ENCODE measurements around the gene STAB1. TPM values are rescaled to one million over a fixed set of nuclear protein-coding genes. Genes with fewer than 3 reads are reported as not detected.

Gene STAB1
- total and polyA plus RNA-seq, 7 experiments from 2014 or later: 0.27 to 122 (median 26.1) TPM; not detected in 2

DNA sequence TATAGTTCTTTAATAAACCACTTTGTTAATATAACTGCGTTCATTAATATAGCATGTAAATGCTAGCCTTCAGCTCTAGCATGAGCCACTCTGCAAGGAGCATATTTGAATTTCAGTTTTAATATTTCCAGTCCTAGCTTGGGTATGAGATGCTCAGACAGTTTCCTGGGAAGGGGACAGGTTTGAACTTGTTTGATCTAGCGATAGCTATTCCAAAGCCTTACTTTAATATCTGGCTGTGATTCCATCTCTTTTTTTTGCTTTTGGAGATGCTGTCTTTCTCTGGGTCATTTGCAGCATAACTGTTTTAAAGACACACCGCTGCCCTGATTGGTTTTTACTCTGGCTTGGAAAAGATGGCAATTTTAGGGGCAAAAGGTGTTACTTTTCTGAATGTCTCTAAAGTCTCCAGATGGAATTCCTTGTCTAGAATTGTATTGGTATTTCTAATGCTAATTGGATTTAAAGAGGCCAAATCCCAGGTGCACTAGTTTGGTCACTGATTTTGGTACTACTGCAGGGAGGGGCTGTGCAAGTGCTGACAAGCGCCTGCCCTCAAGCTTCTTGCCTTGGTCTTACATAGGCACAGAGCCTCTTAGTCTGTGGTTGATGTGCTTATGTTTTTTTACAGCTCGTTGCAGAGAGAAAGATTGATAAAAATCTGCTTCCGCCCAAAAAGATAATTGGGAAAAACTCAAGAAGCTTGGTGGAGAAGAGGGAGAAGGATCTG is 36.9 kb upstream of the STAB1 start:
- ATAC-seq (no peak), DNase-seq (no peak)
- Histone ChIP-seq H3K27me3 (ENCODE audit: control insufficient read depth in 2 of 2, insufficient read depth in 2 of 2, low read length in 2 of 2) (no peaks in the 10 kb centered on the region), H3K27ac (ENCODE audit: low read depth, low read length) (no peak overlapping the region), H3K4me1 (ENCODE audit: control insufficient read depth in 2 of 2, insufficient read depth in 2 of 2, low read length in 2 of 2) (peaks cover 18 to 23% of the 10 kb centered on the region in 2 donors), H3K9me3 (ENCODE audit: control insufficient read depth in 2 of 3, low read length in 3 of 3) (no peaks in the 10 kb centered on the region), H3K4me3 (ENCODE audit: low read length) (no peak overlapping the region), H3K36me3 (ENCODE audit: control insufficient read depth in 2 of 3, insufficient read depth in 3 of 3, low read length in 3 of 3) (peaks cover 11 to 53% (median 13%) of the 10 kb centered on the region in 3 experiments)
- CTCF ChIA-PET: interaction anchor here (1.1 kb wide), 1 partner anchor 10 kb away, joined by 3 read pairs; no protein-coding TSS in a partner anchor
- H3K27ac Mint-ChIP-seq: peak overlapping the region in 6 of 9 donors; percentile 1 to 99 (median 36)
- peaks cover 0 to 24% (median 5%) of the 10 kb centered on the region in 5 donors for H3K36me3 Mint-ChIP-seq
- H3K9me3 Mint-ChIP-seq: no peaks in the 10 kb centered on the region
- H3K4me1 Mint-ChIP-seq: peaks cover 29 to 57% (median 53%) of the 10 kb centered on the region in 7 donors
- no peaks in the 10 kb centered on the region for H3K27me3 Mint-ChIP-seq
- POLR2A ChIA-PET: interaction anchor here (1.5 kb wide), 1 partner anchor 78 kb away, joined by 4 read pairs; the partner anchor contains the start of gene UQCC5
- intact Hi-C loops (cut with micrococcal nuclease): loop anchor here (5.0 to 10.0 kb wide), 2 partner anchors 227 to 229 kb away; partner anchors contain the start of genes GNL3 (in 2 of the 2) and PBRM1 (in 2 of the 2)
- peak overlapping the region in 6 of 10 donors; percentile 7 to 96 (median 42) for H3K4me3 Mint-ChIP-seq

DNA sequence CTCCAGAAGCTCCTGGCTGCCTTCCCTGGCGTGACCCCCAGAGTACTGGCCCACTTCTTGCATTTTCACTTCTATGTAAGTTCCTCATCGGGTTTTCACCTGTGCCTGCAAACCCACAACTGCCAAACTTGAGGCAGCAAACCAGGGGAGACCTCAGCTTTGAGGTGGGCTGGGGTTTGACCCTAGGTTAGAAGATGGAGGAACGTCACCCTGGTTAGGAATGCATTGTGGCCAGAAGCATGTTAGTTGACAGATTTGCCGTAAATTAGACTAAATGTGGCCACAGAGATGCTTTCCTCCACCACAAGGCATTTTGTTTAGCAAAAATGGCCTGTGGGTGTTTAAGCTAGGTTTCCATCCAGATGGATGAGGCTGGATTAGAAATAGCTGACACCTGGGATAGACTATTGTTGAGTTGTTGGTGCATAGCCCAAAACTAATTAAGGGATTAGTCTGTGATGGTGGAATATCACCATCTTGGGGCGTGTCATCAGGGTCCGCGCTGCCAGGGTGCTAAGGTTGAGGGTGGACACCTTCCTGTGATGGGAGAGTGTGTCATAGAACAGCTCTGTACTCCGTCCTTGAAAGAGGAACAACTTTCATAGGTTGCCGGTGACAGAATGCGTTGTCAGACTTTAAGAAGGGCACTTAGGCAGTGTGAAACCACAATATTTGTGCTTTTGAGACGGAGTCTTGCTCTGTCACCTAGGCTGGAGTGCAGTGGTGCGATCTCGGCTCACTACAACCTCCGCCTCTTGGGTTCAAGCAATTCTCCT is 36.2 kb upstream of the STAB1 start:
- intact Hi-C loops (cut with micrococcal nuclease): loop anchor here (5.0 to 10.0 kb wide), 2 partner anchors 226 to 228 kb away; partner anchors contain the start of genes GNL3 (in 2 of the 2) and PBRM1 (in 2 of the 2)
- no peak for DNase-seq

DNA sequence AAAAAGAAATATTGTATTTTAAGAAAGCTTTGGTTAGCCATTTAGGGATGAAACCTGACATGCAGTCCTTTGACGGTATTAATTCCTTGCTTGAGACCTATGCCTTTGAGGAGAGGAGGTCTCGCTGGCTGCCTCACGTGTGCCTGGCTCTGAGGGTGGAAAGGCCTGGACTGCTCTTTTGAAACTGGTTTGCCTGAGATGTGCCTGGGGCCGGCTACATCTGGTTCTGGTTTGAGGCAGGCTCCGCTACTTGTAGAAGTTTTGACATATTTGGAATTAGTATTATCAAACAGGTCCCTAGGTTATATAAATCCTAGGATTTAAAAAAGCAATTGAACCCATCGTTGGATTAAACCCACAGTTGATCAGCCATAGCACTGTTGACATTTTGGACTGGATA is 33.3 kb upstream of the STAB1 start:
- H3K4me3 ChIP-seq (ENCODE audit: low read length): no peak overlapping the region
- peaks cover 15 to 35% (median 24%) of the 10 kb centered on the region in 7 donors for H3K4me1 Mint-ChIP-seq
- peaks cover under 1 to 3% of the 10 kb centered on the region in 2 donors for H3K4me1 ChIP-seq (ENCODE audit: control insufficient read depth in 2 of 2, insufficient read depth in 2 of 2, low read length in 2 of 2)
- CTCF ChIA-PET: interaction anchor here (1.3 kb wide), 1 partner anchor 10 kb away, joined by 3 read pairs; no protein-coding TSS in a partner anchor
- ATAC-seq: no peak
- no peaks in the 10 kb centered on the region for H3K9me3 Mint-ChIP-seq
- H3K36me3 ChIP-seq (ENCODE audit: control insufficient read depth in 2 of 3, insufficient read depth in 3 of 3, low read length in 3 of 3): peaks cover 11 to 67% (median 13%) of the 10 kb centered on the region in 3 experiments
- H3K9me3 ChIP-seq (ENCODE audit: control insufficient read depth in 2 of 3, low read length in 3 of 3): no peaks in the 10 kb centered on the region
- peaks cover 0 to 30% (median 6%) of the 10 kb centered on the region in 5 donors for H3K36me3 Mint-ChIP-seq
- no peaks in the 10 kb centered on the region for H3K27me3 ChIP-seq (ENCODE audit: control insufficient read depth in 2 of 2, insufficient read depth in 2 of 2, low read length in 2 of 2)
- POLR2A ChIA-PET: no interaction called here
- H3K4me3 Mint-ChIP-seq: no peak overlapping the region
- no peak for DNase-seq
- no peak overlapping the region for H3K27ac ChIP-seq (ENCODE audit: low read depth, low read length)
- peak overlapping the region in 1 of 9 donors; percentile 53 for H3K27ac Mint-ChIP-seq
- intact Hi-C loops (cut with micrococcal nuclease): no loop called here
- no peaks in the 10 kb centered on the region for H3K27me3 Mint-ChIP-seq

More for the DNA sequence above, 36.2 kb upstream of the STAB1 start:
- peak; percentile 6 for ATAC-seq
- no peak overlapping the region for H3K4me3 Mint-ChIP-seq
- Histone ChIP-seq H3K4me1 (ENCODE audit: control insufficient read depth in 2 of 2, insufficient read depth in 2 of 2, low read length in 2 of 2) (peaks cover 18 to 23% of the 10 kb centered on the region in 2 donors), H3K4me3 (ENCODE audit: low read length) (no peak overlapping the region), H3K27me3 (ENCODE audit: control insufficient read depth in 2 of 2, insufficient read depth in 2 of 2, low read length in 2 of 2) (no peaks in the 10 kb centered on the region), H3K36me3 (ENCODE audit: control insufficient read depth in 2 of 3, insufficient read depth in 3 of 3, low read length in 3 of 3) (peaks cover 11 to 54% (median 13%) of the 10 kb centered on the region in 3 experiments), H3K9me3 (ENCODE audit: control insufficient read depth in 2 of 3, low read length in 3 of 3) (no peaks in the 10 kb centered on the region), H3K27ac (ENCODE audit: low read depth, low read length) (no peak overlapping the region)
- H3K36me3 Mint-ChIP-seq: peaks cover 0 to 24% (median 6%) of the 10 kb centered on the region in 5 donors
- peak overlapping the region in 5 of 9 donors; percentile 22 to 61 (median 45) for H3K27ac Mint-ChIP-seq
- no peaks in the 10 kb centered on the region for H3K9me3 Mint-ChIP-seq
- POLR2A ChIA-PET: interaction anchor here (0.8 to 1.5 kb wide), 2 partner anchors 12 to 77 kb away, joined by 3 to 4 read pairs; partner anchors contain the start of gene UQCC5
- CTCF ChIA-PET: no interaction called here
- H3K4me1 Mint-ChIP-seq: peaks cover 28 to 53% (median 47%) of the 10 kb centered on the region in 7 donors
- no peaks in the 10 kb centered on the region for H3K27me3 Mint-ChIP-seq

DNA sequence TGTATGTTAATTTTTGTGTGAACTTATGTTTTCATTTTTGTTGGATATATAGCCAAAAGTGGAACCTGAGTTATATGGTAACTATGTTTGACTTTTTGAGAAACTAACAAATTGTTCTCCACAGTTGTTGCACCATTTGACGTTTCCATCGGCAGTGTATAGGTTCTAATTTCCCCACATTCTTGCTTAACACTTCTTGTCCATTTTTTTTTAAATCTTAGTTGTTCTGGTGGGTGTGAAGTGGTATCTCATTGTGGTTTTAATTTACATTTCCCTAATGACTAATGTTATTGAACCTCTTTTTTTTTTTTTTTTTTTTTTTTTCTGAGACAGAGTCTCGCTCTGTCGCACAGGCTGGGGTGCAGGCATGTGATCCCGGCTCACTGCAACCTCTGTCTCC is 31.7 kb upstream of the STAB1 start:
- ATAC-seq (peak; percentile 30), DNase-seq (no peak)
- Mint-ChIP-seq H3K4me3 (no peak overlapping the region), H3K27ac (no peak overlapping the region), H3K9me3 (no peaks in the 10 kb centered on the region), H3K36me3 (peaks cover 0 to 27% (median 6%) of the 10 kb centered on the region in 5 donors), H3K27me3 (no peaks in the 10 kb centered on the region), H3K4me1 (peaks cover 10 to 23% (median 13%) of the 10 kb centered on the region in 7 donors)
- peaks cover 0 to 3% of the 10 kb centered on the region in 2 donors for H3K4me1 ChIP-seq (ENCODE audit: control insufficient read depth in 2 of 2, insufficient read depth in 2 of 2, low read length in 2 of 2)
- no peaks in the 10 kb centered on the region for H3K27me3 ChIP-seq (ENCODE audit: control insufficient read depth in 2 of 2, insufficient read depth in 2 of 2, low read length in 2 of 2)
- POLR2A ChIA-PET: no interaction called here
- intact Hi-C loops (cut with micrococcal nuclease): no loop called here
- no peaks in the 10 kb centered on the region for H3K9me3 ChIP-seq (ENCODE audit: control insufficient read depth in 2 of 3, low read length in 3 of 3)
- no peak overlapping the region for H3K4me3 ChIP-seq (ENCODE audit: low read length)
- H3K27ac ChIP-seq (ENCODE audit: low read depth, low read length): no peak overlapping the region
- CTCF ChIA-PET: no interaction called here
- H3K36me3 ChIP-seq (ENCODE audit: control insufficient read depth in 2 of 3, insufficient read depth in 3 of 3, low read length in 3 of 3): peaks cover 6 to 60% (median 12%) of the 10 kb centered on the region in 3 experiments

DNA sequence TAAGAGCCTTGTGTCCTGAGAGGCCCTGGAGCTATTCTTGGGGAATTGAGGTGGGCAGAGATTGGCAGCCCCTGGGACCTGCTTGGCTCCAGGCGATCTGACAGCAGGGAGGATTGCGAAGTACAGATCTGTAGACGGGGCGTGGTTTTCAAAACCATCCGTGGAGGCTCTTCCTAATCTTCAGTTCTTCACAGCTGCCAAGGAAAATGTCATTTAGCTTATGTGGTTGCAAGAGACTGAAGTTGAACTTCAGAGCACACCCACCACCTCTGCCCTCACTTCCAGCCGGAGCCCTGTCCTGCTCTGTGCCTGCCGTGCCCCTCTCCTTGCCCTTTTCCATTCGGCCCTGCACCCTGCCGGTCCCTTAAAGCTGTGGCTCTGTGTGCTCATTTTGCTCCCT is 26.8 kb upstream of the STAB1 start:
- no peak for ATAC-seq
- peaks cover 0 to 25% (median 3%) of the 10 kb centered on the region in 5 donors for H3K36me3 Mint-ChIP-seq
- no peaks in the 10 kb centered on the region for H3K27me3 Mint-ChIP-seq

DNA sequence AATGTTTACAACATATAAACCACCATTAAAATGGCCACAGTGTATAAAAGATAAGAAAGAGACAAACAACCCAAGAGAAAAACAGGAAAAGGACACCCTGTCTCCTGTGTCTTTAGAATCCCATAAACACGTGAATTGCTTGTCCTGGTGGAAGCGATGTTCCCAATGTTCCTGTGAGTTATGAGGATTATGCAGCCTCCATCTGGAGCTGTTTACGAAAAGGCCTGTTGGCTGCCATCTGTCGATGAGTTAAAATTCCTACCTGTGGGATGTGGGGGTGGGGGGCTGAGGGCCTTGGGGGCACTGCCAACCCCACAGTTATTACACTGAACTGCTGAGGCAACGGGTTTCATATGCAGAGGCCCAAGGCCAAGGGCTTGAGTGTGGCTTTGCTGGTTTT is 26.1 kb upstream of the STAB1 start:
- Mint-ChIP-seq H3K4me3 (no peak overlapping the region), H3K9me3 (no peaks in the 10 kb centered on the region), H3K4me1 (peaks cover 4 to 13% (median 6%) of the 10 kb centered on the region in 7 donors), H3K36me3 (peaks cover 0 to 31% (median 2%) of the 10 kb centered on the region in 5 donors), H3K27ac (peak overlapping the region in 4 of 9 donors; percentile 54 to 85 (median 68)), H3K27me3 (no peaks in the 10 kb centered on the region)
- DNase-seq (no peak), ATAC-seq (no peak)
- no peaks in the 10 kb centered on the region for H3K4me1 ChIP-seq (ENCODE audit: control insufficient read depth in 2 of 2, insufficient read depth in 2 of 2, low read length in 2 of 2)
- peaks cover 0 to 70% (median 7%) of the 10 kb centered on the region in 3 experiments for H3K36me3 ChIP-seq (ENCODE audit: control insufficient read depth in 2 of 3, insufficient read depth in 3 of 3, low read length in 3 of 3)
- ChIA-PET CTCF (no interaction called here), POLR2A (no interaction called here)
- no peak overlapping the region for H3K4me3 ChIP-seq (ENCODE audit: low read length)
- no peaks in the 10 kb centered on the region for H3K27me3 ChIP-seq (ENCODE audit: control insufficient read depth in 2 of 2, insufficient read depth in 2 of 2, low read length in 2 of 2)
- intact Hi-C loops (cut with micrococcal nuclease): no loop called here
- H3K27ac ChIP-seq (ENCODE audit: low read depth, low read length): no peak overlapping the region
- no peaks in the 10 kb centered on the region for H3K9me3 ChIP-seq (ENCODE audit: control insufficient read depth in 2 of 3, low read length in 3 of 3)

More for the DNA sequence above, 26.8 kb upstream of the STAB1 start:
- peaks cover 4 to 13% (median 7%) of the 10 kb centered on the region in 7 donors for H3K4me1 Mint-ChIP-seq
- intact Hi-C loops (cut with micrococcal nuclease): no loop called here
- H3K4me3 Mint-ChIP-seq: no peak overlapping the region
- Histone ChIP-seq H3K4me1 (ENCODE audit: control insufficient read depth in 2 of 2, insufficient read depth in 2 of 2, low read length in 2 of 2) (no peaks in the 10 kb centered on the region), H3K27me3 (ENCODE audit: control insufficient read depth in 2 of 2, insufficient read depth in 2 of 2, low read length in 2 of 2) (no peaks in the 10 kb centered on the region), H3K36me3 (ENCODE audit: control insufficient read depth in 2 of 3, insufficient read depth in 3 of 3, low read length in 3 of 3) (peaks cover 0 to 64% (median 7%) of the 10 kb centered on the region in 3 experiments), H3K4me3 (ENCODE audit: low read length) (no peak overlapping the region), H3K27ac (ENCODE audit: low read depth, low read length) (no peak overlapping the region), H3K9me3 (ENCODE audit: control insufficient read depth in 2 of 3, low read length in 3 of 3) (no peaks in the 10 kb centered on the region)
- H3K27ac Mint-ChIP-seq: peak overlapping the region in 6 of 9 donors; percentile 27 to 78 (median 50)
- DNase-seq: no peak
- POLR2A ChIA-PET: interaction anchor here (0.7 kb wide), 1 partner anchor 17 kb away, joined by 3 read pairs; no protein-coding TSS in a partner anchor
- CTCF ChIA-PET: no interaction called here
- H3K9me3 Mint-ChIP-seq: no peaks in the 10 kb centered on the region

Measured in naive thymus-derived CD4-positive, alpha-beta T cell (primary cell).